GM12878 (cell line): ENCODE results near the gene JDP2. TPM values are rescaled to one million over a fixed set of nuclear protein-coding genes. Genes with fewer than 3 reads are reported as not detected.
A peak's percentile ranks its signal among the peaks of the same experiment; 100 is the strongest.

Experiments used
- ATAC-seq: fragments of 200-7000 bp; cut with Tn5 transposase; 3 replicates; pipeline ENCODE4 v1.9.1; 2020; ENCODE audit warnings: mild to moderate bottlenecking, moderate library complexity
- BruUV-seq: library from RNA; stranded (reverse); fragments of 400-500 nt; replicated peaks from 2 replicates; lab custom pipeline; 2021; lab: Mats Ljungman, UMichigan
- CTCF ChIA-PET: fragments of 300-600 bp; sonication (Branson Sonifier 250); formaldehyde crosslinking; extraction: SDS; loops from one replicate; lab custom pipeline; 2021; ENCODE audit warnings: inconsistent platforms; lab: Yijun Ruan, JAX
- POLR2A ChIA-PET: fragments of 350-600 bp; formaldehyde crosslinking; extraction: SDS; loops from one replicate; lab custom pipeline; 2021; ENCODE audit warnings: inconsistent platforms; lab: Charles Lee
- RAD21 ChIA-PET: fragments of 300-600 bp; sonication (Branson Sonifier 250); formaldehyde crosslinking; loops from one replicate; lab custom pipeline; 2023; ENCODE audit warnings: antibody characterized with exemption; ENCODE audit not compliant: unreplicated experiment; lab: Charles Lee
- SMC1A ChIA-PET: fragments of 300-600 bp; sonication (Branson Sonifier 250); formaldehyde crosslinking; loops from one replicate; lab custom pipeline; 2023; ENCODE audit not compliant: unreplicated experiment, uncharacterized antibody; lab: Charles Lee
- DNase-seq: peaks from one replicate; pipeline ENCODE4 v3.0.0-alpha.2; 2011; ENCODE audit warnings: low read depth, low spot score
- FAIRE-seq: peaks from 3 replicates; lab custom pipeline; 2011; peaks lifted over from hg19 to GRCh38; lab: Jason Lieb, UNC
- H2AFZ ChIP-seq: 2 replicates; pipeline ENCODE4 v1.6.0; 2011; ENCODE audit warnings: low read depth, low read length, control low read depth; ENCODE audit not compliant: control insufficient read depth
- H3K27ac ChIP-seq: 2 replicates; pipeline ENCODE4 v1.5.1; 2011; ENCODE audit warnings: control low read depth; ENCODE audit not compliant: control insufficient read depth, insufficient read depth
- H3K27me3 ChIP-seq, 2 experiments: replicated peaks in 1 of 2; 2 replicates each; pipeline versions ENCODE4 v1.6.0 to v1.6.1; 2011; ENCODE audit warnings: low read length in 1 of 2; ENCODE audit not compliant: control insufficient read depth in 2 of 2, insufficient read depth in 2 of 2
- H3K36me3 ChIP-seq, 2 experiments: 2 replicates each; pipeline ENCODE4 v1.5.1; 2011; ENCODE audit warnings: low read length in 1 of 2; ENCODE audit not compliant: control insufficient read depth in 2 of 2, insufficient read depth in 2 of 2
- H3K4me1 ChIP-seq: 2 replicates; pipeline ENCODE4 v1.6.1; 2011; ENCODE audit warnings: mild to moderate bottlenecking, low read length, moderate library complexity, mixed read lengths; ENCODE audit not compliant: control insufficient read depth, insufficient read depth
- H3K4me2 ChIP-seq: 2 replicates; pipeline ENCODE4 v1.6.0; 2011; ENCODE audit warnings: control low read depth; ENCODE audit not compliant: control insufficient read depth, insufficient read depth
- H3K4me3 ChIP-seq: fragments of 200-600 bp; sonication (generic); 2 replicates; pipeline ENCODE4 v1.5.1; 2016
- H3K79me2 ChIP-seq: 2 replicates; pipeline ENCODE4 v1.6.0; 2011; ENCODE audit warnings: low read length; ENCODE audit not compliant: control insufficient read depth, insufficient read depth
- H3K9ac ChIP-seq: 2 replicates; pipeline ENCODE4 v1.8.0; 2011; ENCODE audit warnings: low read length, control low read depth, mixed read lengths; ENCODE audit not compliant: control insufficient read depth, insufficient read depth
- H3K9me3 ChIP-seq: replicated peaks from 3 replicates; pipeline ENCODE4 v1.5.1; 2011; ENCODE audit warnings: mild to moderate bottlenecking, low read length; ENCODE audit not compliant: control insufficient read depth, insufficient read depth
- H4K20me1 ChIP-seq: 2 replicates; pipeline ENCODE4 v1.6.0; 2011; ENCODE audit not compliant: control insufficient read depth, insufficient read depth
- BACH1 ChIP-seq: fragments of 450-650 bp; IDR thresholded peaks from 2 replicates; pipeline ENCODE4 v1.6.1; 2017; ENCODE audit warnings: mild to moderate bottlenecking, borderline replicate concordance
- DPF2 ChIP-seq: fragments of 450-650 bp; IDR thresholded peaks from 2 replicates; pipeline ENCODE4 v1.6.1; 2017; ENCODE audit warnings: mild to moderate bottlenecking
- IKZF1 ChIP-seq: fragments of 450-650 bp; conservative IDR thresholded peaks from 2 replicates; pipeline ENCODE4 v1.6.1; 2017; ENCODE audit warnings: antibody characterized with exemption, mild to moderate bottlenecking
- IRF4 ChIP-seq: IDR thresholded peaks from 2 replicates; pipeline ENCODE4 v1.6.1; 2011; ENCODE audit warnings: low read depth, low read length
- POU2F2 ChIP-seq: IDR thresholded peaks from 3 replicates; pipeline ENCODE4 v1.6.1; 2011; ENCODE audit warnings: low read depth, mild to moderate bottlenecking, low read length, borderline replicate concordance
- SREBF2 ChIP-seq: IDR thresholded peaks from 2 replicates; pipeline ENCODE4 v1.6.1; 2012; ENCODE audit warnings: mild to moderate bottlenecking, low read length
- ZSCAN29 ChIP-seq: fragments of 450-650 bp; IDR thresholded peaks from 2 replicates; pipeline ENCODE4 v1.6.1; 2017; ENCODE audit warnings: mild to moderate bottlenecking, moderate library complexity
- WGBS: methylation state at CpG from one replicate; pipeline ENCODE4 v1.1.6; 2016; ENCODE audit warnings: low lambda C conversion rate; ENCODE audit not compliant: insufficient replicate concordance, insufficient coverage; ENCODE audit errors: missing lambda C conversion rate; 5-methylcytosine and 5-hydroxymethylcytosine counted together
- in situ Hi-C: fragments of 300-500 bp; cut with MboI; formaldehyde crosslinking; loops from 9 replicates; pipeline ENCODE4 v1.14.3; 2018; ENCODE audit warnings: mixed read lengths
- intact Hi-C: fragments of 100-400 bp; cut with micrococcal nuclease; formaldehyde crosslinking; loops from one replicate; pipeline ENCODE4 v1.14.2; 2022; ENCODE audit not compliant: unreplicated experiment
- polyA plus RNA-seq, 11 experiments: library from polyadenylated mRNA; depleted of rRNA in 4 of 11; unstranded in 6 of 11; stranded (reverse) in 5 of 11; fragments of >200 nt; fragmentation: Nextera tagmentation in 4 of 11; fragmentation: Illumina TruSeq in 1 of 11; extraction: Ambion mirVana in 4 of 11; extraction: Trizol in 1 of 11; gene quantifications; 1 replicate in 1 of 11; 2 replicates in 10 of 11; pipeline versions ENCODE4 v1.2.1 to v1.2.3, GENCODE V29; 2011 to 2016; ENCODE audit warnings: inconsistent platforms in 2 of 11, missing spikeins in 2 of 11, low read depth in 1 of 11
- total RNA-seq, 4 experiments: library from RNA; depleted of rRNA in 3 of 4; stranded (reverse); fragments of >200 nt in 3 of 4; fragmentation: Illumina TruSeq in 1 of 4; extraction: Trizol in 1 of 4; gene quantifications; 2 replicates each; pipeline versions ENCODE4 v1.2.1 to v1.2.3, GENCODE V29; 2013 to 2021
- TF ChIP-seq, protein P1 (sequence below): fragments of 450-650 bp; IDR thresholded peaks from 2 replicates; pipeline ENCODE4 v1.6.1; 2016; ENCODE audit warnings: mild to moderate bottlenecking
- TF ChIP-seq, protein P2 (sequence below): fragments of 450-650 bp; IDR thresholded peaks from 2 replicates; pipeline ENCODE4 v1.6.1; 2017; ENCODE audit warnings: low read depth, mild to moderate bottlenecking, moderate library complexity
- TF ChIP-seq, protein P3 (sequence below): fragments of 150-350 bp; IDR thresholded peaks from 2 replicates; pipeline ENCODE4 v1.6.1; 2016; ENCODE audit warnings: low read depth, low read length
- TF ChIP-seq, protein P4 (sequence below): fragments of 450-650 bp; IDR thresholded peaks from 2 replicates; pipeline ENCODE4 v1.6.1; 2017; ENCODE audit warnings: borderline replicate concordance

The JDP2 gene
- total and polyA plus RNA-seq, 10 of the 15 experiments (the other 5 are each of a cell fraction or from before 2014, with no cell fraction given): 0.71 to 21.3 (median 11.2) TPM

DNA sequence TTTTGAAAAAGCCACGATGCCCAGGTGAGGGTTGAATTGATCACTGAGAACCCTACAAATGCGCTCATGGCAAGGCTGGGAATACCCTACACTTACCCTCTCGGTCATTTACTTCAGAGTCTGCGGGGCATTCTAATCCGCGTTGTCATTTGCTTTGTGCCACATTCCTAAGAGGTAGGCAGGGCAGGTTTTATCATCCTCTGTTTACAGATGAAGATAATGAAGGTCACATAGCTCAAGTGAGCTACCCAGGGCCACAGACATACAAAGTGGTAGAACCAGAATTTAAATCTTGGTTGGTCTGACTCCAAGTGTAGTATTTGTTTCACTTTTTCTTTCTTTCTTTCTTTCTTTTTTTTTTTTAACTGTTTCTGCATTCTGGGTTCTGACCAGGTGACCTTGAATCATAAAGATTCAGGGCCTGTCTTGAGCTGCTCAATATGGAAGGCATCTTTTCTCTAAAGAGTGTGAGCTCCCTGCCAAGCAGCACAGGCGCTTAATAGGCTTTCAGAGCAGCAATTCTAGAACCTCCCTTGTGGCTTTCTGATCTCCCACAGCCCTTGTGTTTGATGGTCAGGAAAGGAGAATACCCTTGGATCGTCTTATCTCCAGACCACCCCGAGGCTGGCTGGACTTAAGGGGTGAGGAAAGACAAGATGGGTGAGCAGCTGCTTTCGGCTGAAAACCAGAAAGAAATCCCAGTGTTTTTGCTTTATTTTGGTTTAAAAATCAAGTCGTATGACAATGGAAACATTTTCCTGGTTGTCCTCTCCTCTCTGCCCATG lies 93.8 kb downstream of the JDP2 start (continued):
- TF ChIP-seq SREBF2 (no peak), BACH1 (0 out of 2 replicates have a peak, but pooled peaks have one; percentile 11)
- TF ChIP-seq, all 136 proteins: peak for 8

DNA sequence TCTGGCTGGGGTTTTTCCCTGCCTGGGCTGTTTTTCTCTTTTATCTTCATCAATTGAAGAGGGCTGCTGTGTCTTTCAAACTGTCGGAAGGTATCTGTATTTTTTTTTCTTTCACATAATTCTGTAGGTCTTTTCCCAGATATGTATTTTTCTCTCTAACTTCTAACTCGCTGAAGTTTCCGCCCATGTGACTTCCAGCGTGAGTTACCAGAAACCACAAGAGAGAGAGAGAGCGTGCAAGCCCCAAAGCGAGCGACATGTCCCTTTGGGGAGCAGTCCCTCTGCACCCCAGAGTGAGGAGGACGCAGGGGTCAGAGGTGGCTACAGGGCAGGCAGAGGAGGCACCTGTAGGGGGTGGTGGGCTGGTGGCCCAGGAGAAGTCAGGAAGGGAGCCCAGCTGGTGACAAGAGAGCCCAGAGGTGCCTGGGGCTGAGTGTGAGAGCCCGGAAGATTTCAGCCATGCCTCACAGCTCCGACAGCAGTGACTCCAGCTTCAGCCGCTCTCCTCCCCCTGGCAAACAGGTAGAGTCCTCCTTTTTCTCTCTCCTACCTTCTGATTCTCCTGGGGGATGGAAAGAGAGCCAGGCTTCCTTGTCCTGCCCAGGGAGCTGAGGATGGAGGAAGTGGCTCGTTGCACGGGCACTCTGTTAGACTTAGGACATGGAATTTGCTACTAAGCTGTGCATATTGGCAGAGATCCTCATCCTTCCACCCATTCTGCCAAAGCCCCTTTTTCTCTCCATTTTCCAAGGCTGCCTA lies 94.6 kb downstream of the JDP2 start, which contains the start of gene BATF:
BATF (plus strand) TSS at position 246 of the 759 bp plus-strand sequence; CDS start at position 460, 214 bp downstream.
- no peaks in the 10 kb centered on the region for H3K27me3 ChIP-seq
- TF ChIP-seq, protein P1, sequence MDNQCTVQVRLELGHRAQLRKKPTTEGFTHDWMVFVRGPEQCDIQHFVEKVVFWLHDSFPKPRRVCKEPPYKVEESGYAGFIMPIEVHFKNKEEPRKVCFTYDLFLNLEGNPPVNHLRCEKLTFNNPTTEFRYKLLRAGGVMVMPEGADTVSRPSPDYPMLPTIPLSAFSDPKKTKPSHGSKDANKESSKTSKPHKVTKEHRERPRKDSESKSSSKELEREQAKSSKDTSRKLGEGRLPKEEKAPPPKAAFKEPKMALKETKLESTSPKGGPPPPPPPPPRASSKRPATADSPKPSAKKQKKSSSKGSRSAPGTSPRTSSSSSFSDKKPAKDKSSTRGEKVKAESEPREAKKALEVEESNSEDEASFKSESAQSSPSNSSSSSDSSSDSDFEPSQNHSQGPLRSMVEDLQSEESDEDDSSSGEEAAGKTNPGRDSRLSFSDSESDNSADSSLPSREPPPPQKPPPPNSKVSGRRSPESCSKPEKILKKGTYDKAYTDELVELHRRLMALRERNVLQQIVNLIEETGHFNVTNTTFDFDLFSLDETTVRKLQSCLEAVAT: peak; percentile 92
- TF ChIP-seq, protein P2, sequence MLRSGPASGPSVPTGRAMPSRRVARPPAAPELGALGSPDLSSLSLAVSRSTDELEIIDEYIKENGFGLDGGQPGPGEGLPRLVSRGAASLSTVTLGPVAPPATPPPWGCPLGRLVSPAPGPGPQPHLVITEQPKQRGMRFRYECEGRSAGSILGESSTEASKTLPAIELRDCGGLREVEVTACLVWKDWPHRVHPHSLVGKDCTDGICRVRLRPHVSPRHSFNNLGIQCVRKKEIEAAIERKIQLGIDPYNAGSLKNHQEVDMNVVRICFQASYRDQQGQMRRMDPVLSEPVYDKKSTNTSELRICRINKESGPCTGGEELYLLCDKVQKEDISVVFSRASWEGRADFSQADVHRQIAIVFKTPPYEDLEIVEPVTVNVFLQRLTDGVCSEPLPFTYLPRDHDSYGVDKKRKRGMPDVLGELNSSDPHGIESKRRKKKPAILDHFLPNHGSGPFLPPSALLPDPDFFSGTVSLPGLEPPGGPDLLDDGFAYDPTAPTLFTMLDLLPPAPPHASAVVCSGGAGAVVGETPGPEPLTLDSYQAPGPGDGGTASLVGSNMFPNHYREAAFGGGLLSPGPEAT: peak; percentile 81
- TF ChIP-seq, protein P3, sequence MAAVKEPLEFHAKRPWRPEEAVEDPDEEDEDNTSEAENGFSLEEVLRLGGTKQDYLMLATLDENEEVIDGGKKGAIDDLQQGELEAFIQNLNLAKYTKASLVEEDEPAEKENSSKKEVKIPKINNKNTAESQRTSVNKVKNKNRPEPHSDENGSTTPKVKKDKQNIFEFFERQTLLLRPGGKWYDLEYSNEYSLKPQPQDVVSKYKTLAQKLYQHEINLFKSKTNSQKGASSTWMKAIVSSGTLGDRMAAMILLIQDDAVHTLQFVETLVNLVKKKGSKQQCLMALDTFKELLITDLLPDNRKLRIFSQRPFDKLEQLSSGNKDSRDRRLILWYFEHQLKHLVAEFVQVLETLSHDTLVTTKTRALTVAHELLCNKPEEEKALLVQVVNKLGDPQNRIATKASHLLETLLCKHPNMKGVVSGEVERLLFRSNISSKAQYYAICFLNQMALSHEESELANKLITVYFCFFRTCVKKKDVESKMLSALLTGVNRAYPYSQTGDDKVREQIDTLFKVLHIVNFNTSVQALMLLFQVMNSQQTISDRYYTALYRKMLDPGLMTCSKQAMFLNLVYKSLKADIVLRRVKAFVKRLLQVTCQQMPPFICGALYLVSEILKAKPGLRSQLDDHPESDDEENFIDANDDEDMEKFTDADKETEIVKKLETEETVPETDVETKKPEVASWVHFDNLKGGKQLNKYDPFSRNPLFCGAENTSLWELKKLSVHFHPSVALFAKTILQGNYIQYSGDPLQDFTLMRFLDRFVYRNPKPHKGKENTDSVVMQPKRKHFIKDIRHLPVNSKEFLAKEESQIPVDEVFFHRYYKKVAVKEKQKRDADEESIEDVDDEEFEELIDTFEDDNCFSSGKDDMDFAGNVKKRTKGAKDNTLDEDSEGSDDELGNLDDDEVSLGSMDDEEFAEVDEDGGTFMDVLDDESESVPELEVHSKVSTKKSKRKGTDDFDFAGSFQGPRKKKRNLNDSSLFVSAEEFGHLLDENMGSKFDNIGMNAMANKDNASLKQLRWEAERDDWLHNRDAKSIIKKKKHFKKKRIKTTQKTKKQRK: no peak
- TF ChIP-seq POU2F2: peak; percentile 73; the same call in 1 of the 3 replicates
- TF ChIP-seq IRF4: peak; percentile 66
- TF ChIP-seq ZSCAN29: no peak
- TF ChIP-seq IKZF1: peak; percentile 91
- TF ChIP-seq, protein P4, sequence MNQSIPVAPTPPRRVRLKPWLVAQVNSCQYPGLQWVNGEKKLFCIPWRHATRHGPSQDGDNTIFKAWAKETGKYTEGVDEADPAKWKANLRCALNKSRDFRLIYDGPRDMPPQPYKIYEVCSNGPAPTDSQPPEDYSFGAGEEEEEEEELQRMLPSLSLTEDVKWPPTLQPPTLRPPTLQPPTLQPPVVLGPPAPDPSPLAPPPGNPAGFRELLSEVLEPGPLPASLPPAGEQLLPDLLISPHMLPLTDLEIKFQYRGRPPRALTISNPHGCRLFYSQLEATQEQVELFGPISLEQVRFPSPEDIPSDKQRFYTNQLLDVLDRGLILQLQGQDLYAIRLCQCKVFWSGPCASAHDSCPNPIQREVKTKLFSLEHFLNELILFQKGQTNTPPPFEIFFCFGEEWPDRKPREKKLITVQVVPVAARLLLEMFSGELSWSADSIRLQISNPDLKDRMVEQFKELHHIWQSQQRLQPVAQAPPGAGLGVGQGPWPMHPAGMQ: no peak
- peak; percentile 84 for TF ChIP-seq DPF2

More for the DNA sequence above, 94.6 kb downstream of the JDP2 start, which contains the start of gene BATF:
- FAIRE-seq: peak; percentile 41
- H4K20me1 ChIP-seq: no peaks in the 10 kb centered on the region
- POLR2A ChIA-PET: interaction anchor here (0.5 to 19.7 kb wide), 13 partner anchors 8 to 1800 kb away, joined by 3 to 385 read pairs (median 5); partner anchors contain the start of genes ERG28 and TTLL5
- in situ Hi-C loops (no loop called here), intact Hi-C loops (loop anchor here (2.0 to 5.0 kb wide), 3 partner anchors 16 to 138 kb away; partner anchors contain the start of genes ERG28 and TTLL5)
- H3K79me2 ChIP-seq: peaks cover 85% of the 10 kb centered on the region
- DNase-seq: no peak
- peak within 1 kb of the TSS; percentile 76 for H3K4me2 ChIP-seq
- RAD21 ChIA-PET: interaction anchor here (0.6 to 21.5 kb wide), 14 partner anchors 8 to 437 kb away, joined by 3 to 645 read pairs (median 5); partner anchors contain the start of genes ERG28 and TTLL5
- CTCF ChIA-PET: interaction anchor here (0.9 to 21.2 kb wide), 8 partner anchors 9 to 132 kb away, joined by 4 to 520 read pairs (median 82); partner anchors contain the start of gene FLVCR2
- H3K9ac ChIP-seq: peak within 1 kb of the TSS; percentile 90
- peak; percentile 58 for ATAC-seq
- WGBS: 0% methylated on average over 12 of the region's 13 CpGs
- H3K4me3 ChIP-seq: peak within 1 kb of the TSS; percentile 95
- peak within 1 kb of the TSS; percentile 93 for H3K27ac ChIP-seq
- peaks cover 29% of the 10 kb centered on the region for H3K4me1 ChIP-seq
- SMC1A ChIA-PET: interaction anchor here (0.6 to 19.9 kb wide), 15 partner anchors 7 to 434 kb away, joined by 3 to 619 read pairs (median 10); partner anchors contain the start of genes ERG28, FLVCR2 and TTLL5
- peaks cover 1 to 11% of the 10 kb centered on the region in 2 experiments; a peak in 3 of 4 replicates for H3K36me3 ChIP-seq
- H2AFZ ChIP-seq: peak within 1 kb of the TSS; percentile 15
- BruUV-seq: no TSS peak
- no peaks in the 10 kb centered on the region; the same call in 2 of the 3 replicates for H3K9me3 ChIP-seq
